GM18858 (cell line): ENCODE results near the gene TBX5.
"Not testable (repeated sequence)": the region's sequence is repeated elsewhere in the genome, so short reads cannot be mapped to it uniquely, and the experiment has no call there.

Experiments used
- ATAC-seq: cut with Tn5 transposase; IDR thresholded peaks from one replicate; pipeline ENCODE4 v1.9.1; 2021; ENCODE audit not compliant: unreplicated experiment

The TBX5 gene

DNA sequence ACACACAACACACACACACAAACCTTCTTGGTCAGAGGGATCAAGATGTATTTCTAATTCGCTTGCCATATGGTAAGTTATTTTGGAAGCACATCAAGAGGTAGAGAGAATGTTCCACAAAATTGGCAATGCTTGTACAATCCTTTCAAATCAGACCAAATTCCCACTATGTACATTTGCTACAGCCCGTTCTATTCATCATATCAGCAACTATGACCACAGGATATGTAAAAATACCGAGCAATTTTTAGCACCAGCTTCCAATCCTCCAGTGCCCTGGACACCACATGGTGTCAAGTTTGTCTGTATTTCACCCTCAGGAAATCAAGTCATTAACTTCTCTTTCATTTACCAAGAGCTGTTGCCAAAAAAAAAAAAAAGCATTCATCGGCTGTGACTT, 21.2 kb downstream of the TBX5 start:
- ATAC-seq, result no peak

DNA sequence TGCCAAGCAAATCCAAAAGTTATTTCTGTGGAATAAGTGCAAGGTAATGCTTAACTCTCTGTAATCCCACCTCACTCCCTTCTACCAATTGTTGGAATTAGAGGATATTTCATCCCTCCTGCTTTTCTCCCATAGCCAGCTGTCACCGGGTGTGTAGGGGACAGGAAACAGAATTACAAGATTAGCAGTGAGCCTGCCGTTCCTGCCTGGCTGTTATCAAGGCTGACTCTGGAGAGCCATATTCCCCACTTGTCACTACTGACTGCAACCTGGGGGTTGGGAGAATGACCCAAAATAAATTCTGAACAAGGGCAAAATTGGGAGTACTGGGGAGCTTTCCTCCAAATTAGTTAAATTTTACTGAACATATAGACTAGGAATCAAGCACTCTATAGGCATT, 24.8 kb downstream of the TBX5 start:
- ATAC-seq, result no peak

DNA sequence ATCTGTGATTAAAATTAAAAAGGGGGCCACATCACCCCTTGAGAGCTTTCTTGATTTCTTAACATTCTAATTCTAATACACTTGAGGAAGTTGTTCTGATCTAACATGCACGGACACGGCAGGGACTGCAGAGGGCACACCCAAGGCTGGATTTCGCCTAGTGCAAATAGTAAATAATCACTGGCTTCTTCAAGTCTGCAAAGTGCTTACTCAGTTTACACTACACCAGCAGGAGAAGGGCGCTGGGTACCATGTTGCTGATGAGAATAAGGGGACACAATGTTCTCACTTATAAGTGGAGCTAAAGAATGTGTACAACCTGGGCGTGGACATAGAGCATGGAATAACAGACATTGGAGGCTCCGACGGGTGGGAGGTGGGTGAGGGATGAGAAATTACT, 34.2 kb downstream of the TBX5 start:
- no peak for ATAC-seq

DNA sequence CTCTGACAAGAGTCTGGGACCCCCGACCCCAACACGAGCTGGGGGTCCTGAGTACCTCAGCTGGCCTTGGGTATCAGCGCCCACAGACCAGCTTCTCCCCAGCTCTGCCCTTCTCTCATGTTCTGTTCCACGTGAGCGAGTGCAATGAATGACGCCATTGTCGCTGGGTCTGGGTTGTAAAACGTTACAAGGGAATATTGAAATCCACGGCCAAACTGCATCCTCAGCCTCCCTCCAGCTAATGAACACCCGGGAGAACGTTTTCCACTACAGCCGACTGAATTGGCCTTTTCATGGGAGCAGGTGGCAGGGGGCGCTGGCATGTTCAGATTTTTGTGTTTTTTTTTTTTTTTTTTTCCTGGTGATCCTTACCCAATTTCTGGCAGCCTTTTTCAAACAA, 34.7 kb downstream of the TBX5 start:
- no peak for ATAC-seq

DNA sequence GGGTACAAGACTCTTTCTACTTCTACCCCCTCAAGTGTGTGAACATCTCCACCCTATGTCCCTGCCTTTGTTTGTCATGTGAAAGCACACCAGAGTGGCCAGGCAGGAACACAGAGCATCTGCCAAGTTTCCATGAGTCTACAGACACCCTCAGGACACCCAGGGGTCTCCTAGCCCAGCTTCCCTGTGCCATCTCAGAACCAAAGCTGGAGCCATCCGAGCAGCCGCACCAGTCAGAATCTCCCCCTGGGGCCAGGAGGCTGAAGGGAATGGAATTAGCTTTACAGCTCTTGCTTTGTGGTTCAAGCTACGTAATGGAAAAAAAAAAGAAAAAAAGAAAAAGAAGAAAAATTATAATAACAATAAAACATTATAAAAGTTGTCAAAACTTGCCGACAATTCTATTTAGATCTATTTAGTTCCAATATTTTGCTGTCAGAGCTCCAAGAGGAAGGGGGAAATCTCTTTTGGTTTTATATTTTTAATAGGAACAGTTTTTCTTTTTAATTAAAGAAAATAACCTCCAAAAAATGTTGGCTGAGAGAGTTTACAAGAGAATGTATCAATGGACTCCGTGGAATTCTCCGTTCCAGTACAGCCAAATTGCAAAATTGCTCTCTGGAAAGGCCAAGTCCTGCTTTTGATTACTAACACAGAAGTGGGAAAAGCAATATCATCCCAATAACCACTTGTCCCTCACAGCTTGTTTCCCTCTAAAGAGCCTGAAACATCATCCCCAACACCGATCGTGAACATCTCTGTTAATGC, 37.1 kb downstream of the TBX5 start:
- no peak for ATAC-seq

DNA sequence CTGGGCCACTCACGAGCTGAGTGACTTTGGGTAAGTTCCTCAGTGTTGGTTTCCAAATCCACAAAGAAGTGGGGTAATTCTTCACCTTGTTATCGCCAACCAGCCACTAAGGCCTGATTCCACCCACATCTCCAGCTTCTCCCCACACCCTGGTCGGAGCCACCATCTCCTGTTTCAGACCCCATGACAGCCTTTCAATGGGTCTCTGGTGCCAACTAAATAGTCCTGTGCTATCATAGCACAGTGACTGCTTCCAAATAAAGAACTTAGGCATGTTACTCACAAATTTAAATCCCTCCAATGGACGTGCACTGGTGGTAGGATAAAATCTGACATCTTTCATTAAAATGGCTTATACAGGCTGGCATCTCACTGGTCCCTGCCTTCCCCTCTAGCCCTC, 44.0 kb downstream of the TBX5 start:
- ATAC-seq, result no peak

DNA sequence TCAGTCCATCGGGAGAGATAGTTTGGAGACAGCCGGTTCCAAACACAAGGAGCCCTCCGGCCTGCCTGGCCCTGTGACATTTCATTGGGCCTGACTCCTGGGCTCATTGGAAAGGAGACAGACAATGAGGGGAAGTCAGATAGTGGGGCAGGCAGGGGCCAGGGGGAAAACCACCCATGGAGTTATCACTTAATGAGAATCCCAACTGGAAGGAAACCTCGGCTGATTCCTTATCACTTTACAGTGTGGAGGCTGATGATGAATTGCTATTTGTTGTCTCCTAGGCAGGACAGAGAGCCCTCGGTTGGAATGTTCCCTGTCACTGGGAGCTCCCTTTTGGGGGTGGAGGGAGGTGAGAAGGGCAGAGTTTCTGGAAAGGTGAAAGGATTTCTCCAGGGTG, 44.4 kb downstream of the TBX5 start:
- ATAC-seq, result no peak

DNA sequence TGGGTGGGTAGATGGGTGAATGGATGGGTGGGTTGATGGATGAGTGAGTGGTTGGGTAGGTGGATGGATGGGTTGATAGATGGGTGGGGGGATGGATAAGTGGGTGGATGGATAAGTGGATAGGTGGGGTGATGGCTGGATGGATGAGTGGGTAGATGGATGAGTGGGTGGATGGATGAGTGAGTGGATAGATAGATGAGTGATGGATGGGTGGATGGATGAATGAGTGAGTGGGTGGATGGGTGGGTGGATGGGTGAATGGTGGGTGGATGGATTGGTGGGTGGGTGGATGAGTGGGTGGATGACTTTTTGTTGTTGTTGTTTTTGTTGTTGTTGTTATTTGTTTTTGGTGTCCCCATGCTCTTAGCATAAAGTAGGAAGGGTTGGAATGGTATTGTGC, 45.5 kb downstream of the TBX5 start:
- ATAC-seq, result no peak

DNA sequence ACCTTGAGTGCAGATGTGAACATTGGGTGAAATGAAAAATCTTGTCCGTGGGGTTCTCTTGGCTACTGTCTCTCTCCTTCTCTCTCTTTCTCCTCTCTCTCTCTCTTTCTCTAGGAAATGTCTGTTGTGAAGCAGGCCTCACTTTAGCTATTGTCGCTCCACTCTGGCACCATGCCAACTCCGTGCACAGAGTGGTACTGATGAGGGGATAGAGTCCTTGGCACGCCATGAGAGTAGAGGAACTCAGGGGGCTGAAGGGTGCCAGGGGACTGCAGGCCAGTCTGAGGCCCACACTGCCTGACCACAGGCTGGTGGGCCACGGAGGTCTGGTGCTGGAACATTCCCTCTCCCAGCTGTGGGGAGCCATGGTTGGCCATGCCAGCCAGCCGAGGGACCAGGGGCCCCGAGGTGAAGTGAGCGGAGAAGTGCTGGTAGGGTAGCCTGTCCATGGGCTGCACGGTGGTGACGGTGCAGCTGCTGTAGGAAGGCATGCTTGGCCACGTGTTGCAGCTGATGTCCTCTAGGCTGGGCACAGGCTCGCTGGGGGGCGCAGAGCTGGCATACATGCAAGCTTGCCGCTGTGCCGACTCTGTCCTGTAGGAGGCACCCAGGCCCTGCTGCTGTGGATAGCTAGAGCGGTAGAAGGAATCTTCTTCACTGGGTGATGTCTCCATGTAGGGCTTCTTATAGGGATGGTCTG, 50.4 kb downstream of the TBX5 start:
- no peak for ATAC-seq

DNA sequence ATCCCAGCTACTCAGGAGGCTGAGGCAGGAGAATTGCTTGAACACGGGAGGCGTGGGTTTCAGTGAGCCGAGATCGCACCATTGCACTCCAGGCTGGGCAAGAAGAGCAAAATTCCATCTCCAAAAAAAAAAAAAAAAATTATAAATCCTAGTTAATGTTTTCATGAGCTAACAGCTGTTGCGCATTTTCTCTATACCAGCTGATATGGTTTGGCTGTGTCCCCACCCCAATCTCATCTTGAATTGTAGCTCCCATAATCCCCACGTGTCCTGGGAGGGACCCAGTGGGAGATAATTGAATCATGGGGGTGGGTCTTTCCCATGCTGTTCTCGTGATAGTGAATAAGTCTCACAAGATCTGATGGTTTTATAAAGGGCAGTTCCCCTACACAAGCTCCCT, 56.7 kb downstream of the TBX5 start:
- not testable (repeated sequence) for ATAC-seq

DNA sequence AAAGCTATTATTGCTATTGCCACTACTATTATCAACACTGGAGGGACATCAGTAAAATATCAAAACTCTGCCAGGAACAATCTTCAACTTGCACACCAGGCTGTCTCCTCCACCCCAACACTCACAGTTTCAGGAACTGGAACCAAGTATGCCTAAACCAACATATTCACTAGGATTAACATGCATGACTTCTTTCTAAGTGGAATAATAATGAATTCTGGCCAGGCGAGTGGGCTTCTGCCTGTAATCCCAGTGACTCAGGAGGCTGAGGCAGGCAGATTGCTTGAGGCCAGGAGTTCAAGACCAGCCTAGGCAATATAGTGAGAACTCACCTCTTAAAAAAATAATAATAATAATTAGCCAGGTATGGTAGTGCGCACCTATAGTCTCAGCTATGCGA, 58.1 kb downstream of the TBX5 start:
- ATAC-seq, result no peak

DNA sequence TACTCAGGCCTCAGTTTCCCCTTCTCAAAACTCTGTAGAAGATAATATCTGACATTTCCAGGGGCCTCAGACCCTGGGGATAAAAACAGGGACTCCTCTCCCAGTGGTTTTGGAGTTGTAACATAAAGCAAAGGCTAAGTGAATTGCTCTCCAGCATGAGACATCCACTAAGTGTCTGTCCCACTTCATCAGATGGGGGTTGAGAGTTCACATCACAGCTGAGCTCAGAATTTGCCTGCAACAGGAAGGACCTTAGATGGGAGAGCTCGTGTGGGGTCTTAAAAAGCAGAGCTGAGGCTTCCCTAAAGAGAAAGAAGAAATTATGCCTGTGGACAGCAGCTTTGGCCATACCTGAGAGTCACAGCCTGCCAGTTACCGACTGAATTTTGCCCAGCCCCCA, 61.1 kb downstream of the TBX5 start:
- no peak for ATAC-seq

DNA sequence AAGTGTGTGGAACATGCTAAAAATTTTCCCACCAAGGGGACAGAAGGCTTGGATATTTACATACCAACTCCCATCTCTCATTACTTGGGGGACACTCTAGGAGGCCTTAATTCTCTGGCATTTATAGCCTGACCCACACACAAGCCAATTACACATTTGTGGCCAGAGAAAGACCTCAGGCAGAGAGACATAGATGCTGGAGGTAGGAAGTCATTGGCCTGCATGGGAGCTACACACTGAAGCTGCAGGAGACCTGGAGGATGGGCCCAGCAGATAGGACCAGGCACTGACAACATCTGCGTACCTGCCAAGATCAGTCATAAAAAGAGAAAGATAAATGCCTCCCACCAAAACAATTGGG, 61.7 kb downstream of the TBX5 start:
- ATAC-seq, result no peak

DNA sequence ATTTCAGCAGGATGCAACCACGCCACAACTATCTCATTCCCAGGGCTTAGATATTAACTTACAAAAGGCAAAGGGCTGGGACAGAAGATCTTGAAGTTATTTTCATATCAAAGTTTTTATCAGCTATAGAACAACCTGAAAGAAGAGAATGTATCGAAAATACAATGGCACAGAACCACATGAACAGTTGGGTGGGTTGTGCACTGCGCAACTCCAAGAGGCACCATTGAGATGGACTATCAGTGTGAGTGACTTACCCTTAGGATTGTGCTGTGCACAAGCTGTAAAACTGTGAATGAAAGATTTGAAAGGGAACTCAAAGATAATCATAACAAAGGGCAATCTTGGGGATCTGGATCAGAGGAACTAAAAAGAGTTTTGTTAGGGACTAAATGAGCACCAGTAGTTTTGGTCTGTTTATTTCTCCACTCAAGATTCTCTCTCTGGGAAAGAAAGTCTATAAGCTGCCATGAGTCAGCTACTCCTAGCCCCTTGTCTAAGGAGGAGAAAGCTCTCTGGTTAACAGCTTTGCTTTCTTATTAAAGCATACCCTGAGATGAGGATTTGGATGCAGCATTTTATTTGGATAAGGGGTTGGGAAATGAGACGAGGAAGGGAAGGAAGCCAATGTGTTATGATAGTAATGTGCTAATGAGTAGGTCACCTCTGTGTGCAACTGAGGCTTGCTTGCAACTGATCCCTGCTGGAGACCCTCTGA, 62.2 kb downstream of the TBX5 start:
- ATAC-seq, result no peak

DNA sequence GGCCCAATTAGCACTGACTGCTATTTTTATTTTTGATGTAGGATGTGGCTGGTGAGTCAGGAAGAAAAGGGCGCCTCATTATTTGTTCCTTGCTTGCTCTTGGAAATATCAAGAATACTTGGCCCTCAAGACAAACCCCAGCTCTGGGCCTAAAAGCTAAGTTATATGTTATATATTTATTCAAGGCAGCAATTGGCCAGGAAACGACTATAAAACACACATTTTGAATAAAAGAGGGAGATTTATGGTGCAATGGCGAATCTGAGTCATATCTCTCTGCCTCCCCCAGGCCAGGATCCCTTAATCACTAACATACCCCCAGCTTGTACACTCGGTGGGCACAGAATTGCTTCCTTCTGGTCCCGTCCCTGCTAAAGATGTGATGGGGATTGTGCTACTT, 63.3 kb downstream of the TBX5 start:
- no peak for ATAC-seq

DNA sequence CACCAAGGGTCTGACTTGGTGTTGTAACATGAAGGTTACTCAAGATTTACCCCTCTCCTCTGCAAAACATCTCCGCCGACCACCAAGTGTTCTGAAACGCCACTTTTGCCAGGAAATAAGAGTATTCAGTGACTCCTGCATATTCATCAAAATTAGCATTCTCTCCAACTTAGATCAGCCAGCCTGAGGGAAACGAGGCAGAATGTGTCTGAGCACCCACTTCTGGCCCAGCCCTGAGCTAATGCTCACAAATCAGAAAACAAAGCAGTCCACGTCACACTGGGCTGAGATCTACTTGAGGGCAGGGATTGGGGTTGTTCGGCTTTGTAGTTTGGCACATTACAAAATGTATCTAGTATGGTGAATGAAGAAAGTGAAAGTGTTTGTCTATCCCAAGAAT, 64.3 kb downstream of the TBX5 start:
- no peak for ATAC-seq

DNA sequence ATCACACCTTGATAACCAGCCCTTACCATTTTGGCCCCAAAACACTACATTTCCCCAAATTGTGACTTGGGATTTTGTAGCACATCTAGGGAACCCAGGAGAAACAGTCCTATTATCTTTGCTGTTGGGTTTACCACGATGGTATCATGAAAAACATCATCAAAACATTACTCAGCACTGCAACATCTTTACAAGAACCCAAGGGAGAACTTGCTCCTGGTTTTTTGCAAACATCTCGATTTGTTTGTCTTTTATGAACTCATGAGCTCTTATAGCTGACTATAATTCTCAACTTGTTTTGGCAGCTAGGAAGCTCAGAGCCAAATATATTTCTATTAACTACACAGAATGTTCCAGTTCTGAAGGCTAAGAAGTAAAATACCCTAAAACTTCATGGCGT, 65.7 kb downstream of the TBX5 start:
- ATAC-seq, result no peak

DNA sequence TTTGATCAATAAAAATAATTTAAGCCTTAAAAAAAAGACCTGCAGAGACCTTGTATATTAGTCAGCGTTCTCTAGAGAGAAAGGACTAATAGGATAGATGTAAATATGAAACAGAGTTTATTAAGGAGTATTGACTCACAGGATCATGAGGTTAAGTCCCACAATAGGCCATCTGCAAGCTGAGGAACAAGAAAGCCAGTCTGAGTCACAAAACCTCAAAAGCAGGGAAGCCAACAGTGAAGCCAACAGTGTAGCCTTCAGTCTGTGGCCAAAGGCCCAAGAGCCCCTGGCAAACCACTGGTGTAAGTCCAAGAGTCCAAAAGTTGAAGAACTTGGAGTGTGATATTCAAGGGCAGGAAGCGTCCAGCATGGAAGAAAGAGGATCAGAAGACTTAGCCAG, 66.3 kb downstream of the TBX5 start:
- ATAC-seq, result no peak

DNA sequence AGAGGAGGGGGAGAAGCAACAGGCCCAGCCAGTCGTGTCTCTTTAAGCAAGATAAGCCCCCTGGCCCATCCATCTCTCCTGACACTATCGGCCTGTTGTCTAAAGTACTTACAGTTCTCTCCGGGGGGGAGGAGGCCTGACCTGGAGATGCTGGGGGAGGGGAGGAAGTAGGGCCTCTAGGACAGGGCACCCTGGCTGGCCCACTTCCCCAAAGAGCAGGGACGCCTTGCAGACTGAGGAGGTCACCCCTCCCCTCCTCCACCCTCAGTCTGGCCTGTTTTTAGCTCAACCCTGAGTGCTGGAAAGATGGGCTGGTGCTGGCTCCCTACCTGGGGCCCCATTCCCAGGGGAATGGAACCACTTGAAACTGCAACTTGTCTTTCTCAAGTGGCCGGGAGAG, 70.3 kb downstream of the TBX5 start:
- no peak for ATAC-seq

DNA sequence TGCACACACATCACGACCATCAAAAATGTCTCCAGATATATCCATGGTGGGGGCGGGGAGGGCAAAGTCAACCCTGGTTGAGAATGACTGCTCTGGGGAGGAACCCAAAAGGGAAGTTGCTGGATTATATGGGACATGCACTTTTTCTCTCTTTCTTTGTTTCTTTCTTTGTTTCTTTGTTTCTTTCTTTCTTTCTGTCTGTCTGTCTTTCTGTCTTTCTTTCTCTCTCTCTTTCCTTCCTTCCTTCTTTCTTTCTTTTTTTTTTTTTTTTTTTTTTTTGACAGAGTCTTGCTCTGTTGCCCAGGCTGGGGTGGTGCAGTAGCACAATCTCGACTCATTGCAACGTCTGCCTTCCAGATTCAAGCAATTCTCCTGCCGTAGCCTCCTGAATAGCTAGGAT, 71.5 kb downstream of the TBX5 start:
- no peak for ATAC-seq

DNA sequence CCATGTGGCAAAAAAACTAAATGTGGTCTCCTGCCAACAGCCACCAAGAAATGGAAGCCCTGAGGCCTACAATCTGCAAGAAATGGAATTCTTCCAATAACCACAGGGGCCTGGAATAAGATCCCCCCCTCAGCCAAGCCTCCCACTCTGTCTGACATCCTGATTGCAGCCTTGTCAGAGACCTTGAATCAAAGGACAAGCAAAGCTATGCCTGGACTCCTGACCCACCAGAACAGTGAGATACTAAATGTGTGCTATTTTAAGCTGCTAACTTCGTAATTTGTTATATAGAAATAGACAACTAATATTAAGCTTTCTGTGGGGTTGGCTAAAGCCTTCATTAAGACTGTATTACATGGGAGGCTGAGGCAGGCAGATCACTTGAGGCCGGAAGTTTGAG, 77.7 kb downstream of the TBX5 start:
- no peak for ATAC-seq

DNA sequence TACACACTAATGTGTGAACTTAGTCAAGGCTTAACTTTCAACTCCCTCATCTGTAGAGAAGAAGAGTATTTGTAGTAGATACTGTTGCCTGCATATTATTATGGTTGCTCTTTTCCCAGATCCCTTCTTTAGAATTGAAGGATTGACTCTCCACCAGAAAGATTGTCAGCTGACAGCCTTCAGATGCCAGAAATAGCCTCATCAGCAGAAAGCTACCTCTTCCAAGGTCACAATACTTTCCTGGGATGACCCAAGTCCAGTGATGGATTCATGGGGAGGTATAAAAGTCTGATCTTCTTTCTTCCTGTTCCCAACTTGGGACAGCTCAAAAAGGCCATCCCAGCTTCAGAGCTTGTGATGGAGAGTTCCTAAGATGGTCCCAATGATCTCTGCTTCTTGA, 78.2 kb downstream of the TBX5 start:
- ATAC-seq, result no peak
